Stimulated activated memory B cell treated with anti-CD40 and anti-IgM and Interleukin-4, amounts not matched to agents 10 μg/mL and 1 μg/mL and 100 μg/mL, for 72 hours (primary cell): Measurements from ENCODE around the gene KIF6.
A peak's percentile ranks its signal among the peaks of the same experiment; 100 is the strongest.

Experiments used
- ATAC-seq: fragments of 150-1000 bp; cut with Tn5 transposase; 2 replicates; pipeline ENCODE4 v1.10.0; 2021
- H3K27ac Mint-ChIP-seq: one replicate; pipeline ENCODE4 v1.8.0; 2022; ENCODE audit warnings: mild to moderate bottlenecking, mixed read lengths
- H3K27me3 Mint-ChIP-seq: one replicate; pipeline ENCODE4 v1.8.0; 2022; ENCODE audit warnings: mixed read lengths
- H3K36me3 Mint-ChIP-seq: one replicate; pipeline ENCODE4 v1.8.0; 2022; ENCODE audit warnings: mixed read lengths
- H3K4me1 Mint-ChIP-seq: one replicate; pipeline ENCODE4 v1.8.0; 2022; ENCODE audit warnings: mixed read lengths
- H3K4me3 Mint-ChIP-seq: one replicate; pipeline ENCODE4 v1.8.0; 2022; ENCODE audit warnings: mild to moderate bottlenecking, moderate library complexity, mixed read lengths
- H3K9me3 Mint-ChIP-seq: one replicate; pipeline ENCODE4 v1.8.0; 2022; ENCODE audit warnings: mixed read lengths

The KIF6 gene

GRCh38 chr6:39317256-39317655, 408.0 kb downstream of the KIF6 start:
- Mint-ChIP-seq H3K27me3 (peaks cover 53% of the 10 kb centered on the region), H3K9me3 (no peaks in the 10 kb centered on the region), H3K4me1 (peaks cover 9% of the 10 kb centered on the region), H3K36me3 (no peaks in the 10 kb centered on the region), H3K27ac (no peak overlapping the region), H3K4me3 (no peak overlapping the region)
- ATAC-seq = no peak

- H3K27me3 Mint-ChIP-seq = peaks cover 72% of the 10 kb centered on the region
- no peaks in the 10 kb centered on the region for H3K9me3 Mint-ChIP-seq
- H3K4me3 Mint-ChIP-seq = peak within 1 kb of the TSS; percentile 40
- H3K4me1 Mint-ChIP-seq = peaks cover 8% of the 10 kb centered on the region
- H3K36me3 Mint-ChIP-seq = no peaks in the 10 kb centered on the region
- H3K27ac Mint-ChIP-seq = no peak within 1 kb of the TSS
- no peak for ATAC-seq
Measured at GRCh38 chr6:39314273-39314795, 410.9 kb downstream of the KIF6 start, which contains the start of gene KCNK17. TSS of gene KCNK17 (minus strand) at chr6:39314419. CDS start at chr6:39314320, 99 bp downstream.

GRCh38 chr6:39313526-39314272, 411.5 kb downstream of the KIF6 start:
- H3K36me3 Mint-ChIP-seq = no peaks in the 10 kb centered on the region
- peaks cover 8% of the 10 kb centered on the region for H3K4me1 Mint-ChIP-seq
- no peak for ATAC-seq
- H3K4me3 Mint-ChIP-seq = peak overlapping the region; percentile 40
- H3K27me3 Mint-ChIP-seq = peaks cover 72% of the 10 kb centered on the region
- no peak overlapping the region for H3K27ac Mint-ChIP-seq
- no peaks in the 10 kb centered on the region for H3K9me3 Mint-ChIP-seq

GRCh38 chr6:39312912-39313525, 412.2 kb downstream of the KIF6 start:
- peaks cover 73% of the 10 kb centered on the region for H3K27me3 Mint-ChIP-seq
- no peak overlapping the region for H3K27ac Mint-ChIP-seq
- H3K4me3 Mint-ChIP-seq = no peak overlapping the region

GRCh38 chr6:39310542-39310941, 414.7 kb downstream of the KIF6 start:
- no peaks in the 10 kb centered on the region for H3K36me3 Mint-ChIP-seq
- H3K27me3 Mint-ChIP-seq = peaks cover 63% of the 10 kb centered on the region
- peaks cover 8% of the 10 kb centered on the region for H3K4me1 Mint-ChIP-seq
- no peak overlapping the region for H3K4me3 Mint-ChIP-seq
- no peak overlapping the region for H3K27ac Mint-ChIP-seq
- peak; percentile 76 for ATAC-seq
- H3K9me3 Mint-ChIP-seq = no peaks in the 10 kb centered on the region

More at GRCh38 chr6:39312912-39313525, 412.2 kb downstream of the KIF6 start:
- Mint-ChIP-seq H3K36me3 (no peaks in the 10 kb centered on the region), H3K9me3 (no peaks in the 10 kb centered on the region), H3K4me1 (peaks cover 8% of the 10 kb centered on the region)
- ATAC-seq = no peak

- Mint-ChIP-seq H3K27me3 (peaks cover 58% of the 10 kb centered on the region), H3K4me3 (no peak overlapping the region), H3K9me3 (no peaks in the 10 kb centered on the region), H3K4me1 (peaks cover 8% of the 10 kb centered on the region), H3K27ac (no peak overlapping the region), H3K36me3 (no peaks in the 10 kb centered on the region)
- ATAC-seq = peak; percentile 63
Measured at GRCh38 chr6:39309942-39310531, 415.2 kb downstream of the KIF6 start.

GRCh38 chr6:39307462-39307861, 417.7 kb downstream of the KIF6 start:
- no peak overlapping the region for H3K27ac Mint-ChIP-seq

GRCh38 chr6:39304951-39305350, 420.3 kb downstream of the KIF6 start:
- ATAC-seq = no peak
- H3K9me3 Mint-ChIP-seq = no peaks in the 10 kb centered on the region
- H3K27me3 Mint-ChIP-seq = peaks cover 27% of the 10 kb centered on the region
- H3K36me3 Mint-ChIP-seq = no peaks in the 10 kb centered on the region
- no peak overlapping the region for H3K27ac Mint-ChIP-seq
- peaks cover 2% of the 10 kb centered on the region for H3K4me1 Mint-ChIP-seq
- H3K4me3 Mint-ChIP-seq = no peak overlapping the region

More at GRCh38 chr6:39307462-39307861, 417.7 kb downstream of the KIF6 start:
- no peak overlapping the region for H3K4me3 Mint-ChIP-seq
- H3K27me3 Mint-ChIP-seq = peaks cover 36% of the 10 kb centered on the region
- peaks cover 8% of the 10 kb centered on the region for H3K4me1 Mint-ChIP-seq
- ATAC-seq = no peak
- H3K36me3 Mint-ChIP-seq = no peaks in the 10 kb centered on the region
- H3K9me3 Mint-ChIP-seq = no peaks in the 10 kb centered on the region

- Mint-ChIP-seq H3K4me3 (no peak overlapping the region), H3K27ac (no peak overlapping the region), H3K4me1 (no peaks in the 10 kb centered on the region), H3K27me3 (peaks cover 24% of the 10 kb centered on the region), H3K36me3 (no peaks in the 10 kb centered on the region), H3K9me3 (no peaks in the 10 kb centered on the region)
- no peak for ATAC-seq
Measured at GRCh38 chr6:39303425-39304153, 421.6 kb downstream of the KIF6 start.

- H3K36me3 Mint-ChIP-seq = no peaks in the 10 kb centered on the region
- H3K4me3 Mint-ChIP-seq = peak overlapping the region; percentile 53
- H3K27me3 Mint-ChIP-seq = peaks cover 21% of the 10 kb centered on the region
- peak; percentile 91 for ATAC-seq
- no peak overlapping the region for H3K27ac Mint-ChIP-seq
- no peaks in the 10 kb centered on the region for H3K4me1 Mint-ChIP-seq
- H3K9me3 Mint-ChIP-seq = no peaks in the 10 kb centered on the region
Measured at GRCh38 chr6:39302669-39303424, 422.4 kb downstream of the KIF6 start.

- Mint-ChIP-seq H3K4me3 (no peak overlapping the region), H3K27ac (no peak overlapping the region), H3K36me3 (no peaks in the 10 kb centered on the region), H3K9me3 (no peaks in the 10 kb centered on the region), H3K27me3 (peaks cover 15% of the 10 kb centered on the region), H3K4me1 (no peaks in the 10 kb centered on the region)
- no peak for ATAC-seq
Measured at GRCh38 chr6:39302011-39302410, 423.2 kb downstream of the KIF6 start.

- Mint-ChIP-seq H3K4me3 (no peak overlapping the region), H3K9me3 (no peaks in the 10 kb centered on the region), H3K27ac (no peak overlapping the region), H3K36me3 (no peaks in the 10 kb centered on the region), H3K4me1 (no peaks in the 10 kb centered on the region), H3K27me3 (peaks cover 15% of the 10 kb centered on the region)
- no peak for ATAC-seq
Measured at GRCh38 chr6:39301606-39302005, 423.6 kb downstream of the KIF6 start.

GRCh38 chr6:39300739-39301138, 424.5 kb downstream of the KIF6 start:
- no peak overlapping the region for H3K27ac Mint-ChIP-seq
- H3K9me3 Mint-ChIP-seq = no peaks in the 10 kb centered on the region
- ATAC-seq = no peak
- peaks cover 21% of the 10 kb centered on the region for H3K27me3 Mint-ChIP-seq
- H3K4me3 Mint-ChIP-seq = no peak overlapping the region
- no peaks in the 10 kb centered on the region for H3K4me1 Mint-ChIP-seq
- no peaks in the 10 kb centered on the region for H3K36me3 Mint-ChIP-seq

GRCh38 chr6:39298061-39298460, 427.1 kb downstream of the KIF6 start:
- H3K27me3 Mint-ChIP-seq = peaks cover 33% of the 10 kb centered on the region
- H3K36me3 Mint-ChIP-seq = no peaks in the 10 kb centered on the region
- H3K4me3 Mint-ChIP-seq = no peak overlapping the region
- no peak for ATAC-seq
- H3K27ac Mint-ChIP-seq = no peak overlapping the region
- no peaks in the 10 kb centered on the region for H3K9me3 Mint-ChIP-seq
- H3K4me1 Mint-ChIP-seq = no peaks in the 10 kb centered on the region
